Fibroblast of the aortic adventitia (primary cell): Measurements from ENCODE around the gene NRG3. TPM values are rescaled to one million over a fixed set of nuclear protein-coding genes. Genes with fewer than 3 reads are reported as not detected.

Source experiments
- DNase-seq: peaks from one replicate; pipeline ENCODE4 v3.0.0-alpha.2; 2010; ENCODE audit warnings: low read depth
- H3K4me3 ChIP-seq: 2 replicates; pipeline ENCODE4 v1.5.1; 2011; ENCODE audit warnings: low read depth, mild to moderate bottlenecking, control low read depth, low read length, moderate library complexity
- total RNA-seq: library from RNA; depleted of rRNA; stranded (reverse); fragments of >200 nt; gene quantifications from 2 replicates; pipeline ENCODE4 v1.2.3, GENCODE V29; 2012; ENCODE audit warnings: low replicate concordance
- TF ChIP-seq, protein P1 (sequence below): IDR thresholded peaks from 2 replicates; pipeline ENCODE4 v1.5.1; 2011; ENCODE audit warnings: mild to moderate bottlenecking, low read length, control low read depth, inconsistent platforms; ENCODE audit not compliant: insufficient read depth

NRG3 gene
- total RNA-seq, 1 donor = not detected

DNA sequence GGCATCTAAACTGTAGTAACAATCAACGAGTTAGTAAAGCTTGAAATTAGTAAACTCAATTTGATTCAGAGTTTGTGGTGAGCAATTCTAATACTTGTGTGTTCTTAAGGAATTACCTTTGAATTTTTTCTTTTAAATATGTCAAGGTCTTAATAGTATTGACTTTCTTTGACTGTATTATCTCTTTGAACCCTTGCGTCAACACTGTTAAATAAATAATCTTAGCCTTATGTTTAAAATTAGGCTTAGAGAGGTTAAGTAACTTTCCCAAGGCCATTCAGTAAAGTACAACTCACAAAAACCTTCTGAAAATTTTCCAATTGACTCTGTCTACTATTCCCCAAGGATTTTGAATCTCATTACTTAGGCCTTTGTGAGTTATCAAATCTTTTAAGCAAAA, 716.4 kb downstream of the NRG3 start:
- H3K4me3 ChIP-seq = no peak overlapping the region
- TF ChIP-seq, protein P1, sequence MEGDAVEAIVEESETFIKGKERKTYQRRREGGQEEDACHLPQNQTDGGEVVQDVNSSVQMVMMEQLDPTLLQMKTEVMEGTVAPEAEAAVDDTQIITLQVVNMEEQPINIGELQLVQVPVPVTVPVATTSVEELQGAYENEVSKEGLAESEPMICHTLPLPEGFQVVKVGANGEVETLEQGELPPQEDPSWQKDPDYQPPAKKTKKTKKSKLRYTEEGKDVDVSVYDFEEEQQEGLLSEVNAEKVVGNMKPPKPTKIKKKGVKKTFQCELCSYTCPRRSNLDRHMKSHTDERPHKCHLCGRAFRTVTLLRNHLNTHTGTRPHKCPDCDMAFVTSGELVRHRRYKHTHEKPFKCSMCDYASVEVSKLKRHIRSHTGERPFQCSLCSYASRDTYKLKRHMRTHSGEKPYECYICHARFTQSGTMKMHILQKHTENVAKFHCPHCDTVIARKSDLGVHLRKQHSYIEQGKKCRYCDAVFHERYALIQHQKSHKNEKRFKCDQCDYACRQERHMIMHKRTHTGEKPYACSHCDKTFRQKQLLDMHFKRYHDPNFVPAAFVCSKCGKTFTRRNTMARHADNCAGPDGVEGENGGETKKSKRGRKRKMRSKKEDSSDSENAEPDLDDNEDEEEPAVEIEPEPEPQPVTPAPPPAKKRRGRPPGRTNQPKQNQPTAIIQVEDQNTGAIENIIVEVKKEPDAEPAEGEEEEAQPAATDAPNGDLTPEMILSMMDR = no peak
- no peak for DNase-seq

DNA sequence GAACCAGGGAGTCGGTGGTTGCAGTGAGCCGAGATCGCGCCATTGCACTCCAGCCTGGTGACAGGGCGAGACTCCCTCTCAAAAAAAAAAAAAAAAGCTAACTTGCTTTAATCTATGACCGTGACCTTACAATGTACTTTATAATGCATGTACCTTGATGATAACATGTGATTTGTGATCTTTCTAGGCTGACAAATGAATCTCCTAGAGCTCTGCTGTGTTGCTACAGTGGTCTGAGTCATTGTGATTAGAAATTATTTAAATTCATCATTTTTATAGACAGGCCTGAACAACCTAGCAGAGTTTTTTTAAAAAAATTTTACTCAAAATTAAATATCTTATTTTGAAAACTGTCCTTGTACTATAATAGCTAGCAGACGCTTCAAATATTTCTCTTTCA, 722.8 kb downstream of the NRG3 start:
- no peak for DNase-seq
- H3K4me3 ChIP-seq = no peak overlapping the region
- TF ChIP-seq, protein P1 = no peak

DNA sequence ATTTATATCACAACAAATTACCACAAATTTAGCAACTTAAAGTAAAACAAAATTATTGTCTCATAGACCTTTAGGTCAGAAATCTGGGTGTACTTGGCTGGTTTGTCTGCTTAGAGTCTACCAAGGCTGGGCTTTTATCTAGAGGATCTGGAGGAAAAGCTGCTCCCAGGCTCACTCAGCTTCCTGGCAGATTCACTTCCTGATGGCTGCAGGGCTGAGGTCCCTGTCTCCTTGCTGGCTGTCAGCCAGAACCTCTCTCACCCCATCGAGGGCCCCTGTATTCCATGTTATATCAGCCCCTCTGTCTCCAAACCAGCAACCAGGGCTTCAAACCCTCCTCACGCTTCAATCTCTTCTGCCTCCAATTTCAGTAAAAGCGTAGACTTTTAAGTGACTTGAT, 734.9 kb downstream of the NRG3 start:
- TF ChIP-seq, protein P1 = no peak
- H3K4me3 ChIP-seq = no peak overlapping the region
- no peak for DNase-seq

DNA sequence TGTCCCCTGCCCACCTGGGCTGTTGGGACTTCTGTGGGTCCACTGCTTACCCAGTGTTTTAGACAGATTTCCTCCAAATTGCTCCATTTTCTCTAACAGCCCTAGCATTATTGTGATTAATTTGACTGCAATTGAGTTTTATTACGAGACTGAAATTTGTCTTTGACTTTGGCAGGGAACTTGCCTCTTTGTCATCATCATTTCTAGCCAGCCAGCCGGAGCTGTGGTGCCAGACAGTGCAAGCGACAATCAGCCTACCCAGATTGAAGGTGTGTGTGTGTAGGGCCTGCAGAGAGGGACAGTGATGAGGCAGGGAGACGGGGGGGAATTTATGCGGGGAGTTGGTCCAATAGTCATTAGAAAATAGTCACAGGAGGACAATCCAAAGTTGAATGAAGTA, 743.0 kb downstream of the NRG3 start:
- no peak for DNase-seq
- TF ChIP-seq, protein P1 = no peak
- H3K4me3 ChIP-seq = no peak overlapping the region

DNA sequence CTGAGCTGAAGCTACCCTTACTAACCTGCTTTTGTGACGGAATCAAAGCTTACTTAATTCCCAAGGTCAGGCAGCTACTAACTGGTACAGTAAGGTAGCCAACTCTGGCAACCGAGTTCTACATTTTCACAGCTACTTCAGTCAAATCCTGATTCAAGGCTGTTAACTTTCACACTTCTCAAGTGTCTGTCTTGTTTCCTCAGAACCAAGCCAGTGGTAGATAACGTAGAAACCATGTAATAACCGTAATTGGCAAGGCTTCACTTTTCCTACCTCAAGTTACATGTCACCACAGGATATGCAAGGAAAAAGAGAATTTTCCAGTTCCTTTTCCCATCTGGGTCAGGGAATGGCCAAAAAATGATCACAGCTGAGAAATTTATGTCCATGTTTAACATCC, 746.7 kb downstream of the NRG3 start:
- no peak overlapping the region for H3K4me3 ChIP-seq
- TF ChIP-seq, protein P1 = no peak
- DNase-seq = no peak

DNA sequence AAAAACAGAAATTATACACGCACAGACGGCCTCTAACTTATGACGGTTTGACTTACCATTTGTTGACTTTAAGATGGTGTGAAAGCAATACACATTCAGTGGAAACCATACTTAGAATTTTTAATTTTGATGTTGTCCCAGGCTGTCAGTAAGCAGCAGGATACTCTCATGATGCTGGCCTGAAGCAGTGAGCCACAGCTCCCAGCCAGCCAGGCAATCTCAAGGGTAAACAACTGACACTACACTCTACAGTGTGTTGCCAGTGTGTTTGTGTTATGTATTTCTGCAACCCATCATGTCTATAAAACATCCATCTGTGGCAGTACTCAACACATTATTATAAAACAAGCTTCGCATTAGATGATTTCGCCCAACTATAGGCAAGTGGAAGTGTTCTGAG, 747.5 kb downstream of the NRG3 start:
- DNase-seq = no peak
- no peak overlapping the region for H3K4me3 ChIP-seq
- TF ChIP-seq, protein P1 = no peak

DNA sequence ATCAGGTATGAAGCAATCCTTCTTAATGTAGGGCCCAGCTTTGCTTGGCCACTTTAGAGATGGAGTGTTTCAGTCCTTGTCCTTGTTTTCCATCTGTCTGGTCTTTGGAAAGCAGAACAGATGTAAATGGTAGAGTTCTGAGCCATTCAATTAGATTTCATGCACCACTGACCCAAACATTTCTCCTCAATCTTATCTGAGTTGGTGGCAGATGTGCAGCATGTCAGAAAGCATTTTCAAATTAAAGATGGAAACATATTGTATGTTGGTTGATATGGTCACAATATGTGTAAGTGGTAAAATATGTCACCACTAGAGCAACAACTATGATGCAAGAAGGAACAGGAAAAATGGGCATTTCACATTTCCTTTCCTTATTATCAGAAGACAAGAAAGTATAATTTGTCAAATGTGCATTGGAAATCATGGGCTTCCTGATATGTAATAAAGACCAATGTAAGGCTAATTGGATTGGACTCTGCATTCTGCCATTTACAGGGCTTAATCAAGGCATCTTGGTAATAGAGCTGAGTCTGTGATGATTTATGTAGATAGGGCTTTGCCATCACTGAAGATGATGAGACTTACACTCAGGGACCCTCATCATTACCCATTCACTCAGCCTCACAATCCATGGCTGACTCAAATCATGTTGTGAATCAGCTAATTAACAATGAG, 750.7 kb downstream of the NRG3 start:
- no peak overlapping the region for H3K4me3 ChIP-seq
- DNase-seq = no peak
- TF ChIP-seq, protein P1 = no peak
